Measurements from ENCODE around the gene PI4KB. TPM values are rescaled to one million over a fixed set of nuclear protein-coding genes. Genes with fewer than 3 reads are reported as not detected.
"Not testable (repeated sequence)": the region's sequence is repeated elsewhere in the genome, so short reads cannot be mapped to it uniquely, and the experiment has no call there.

PI4KB gene
- polyA plus RNA-seq, 1 donor from 2014 or later = 22.8 TPM

- Histone ChIP-seq H3K27ac (ENCODE audit: low read length) (no peak overlapping the region), H3K9me2 (ENCODE audit: insufficient read depth, low read length) (no peaks in the 10 kb centered on the region), H3F3A (ENCODE audit: insufficient read depth, low read length, poor library complexity, severe bottlenecking) (no peaks in the 10 kb centered on the region), H3K9me3 (ENCODE audit: low read length) (no peaks in the 10 kb centered on the region), H3K27me3 (ENCODE audit: insufficient read depth, low read depth, low read length) (no peaks in the 10 kb centered on the region), H3K9ac (ENCODE audit: low read length) (no peak overlapping the region), H4K20me1 (ENCODE audit: insufficient read depth) (no peaks in the 10 kb centered on the region), H3K79me2 (replicated peaks; ENCODE audit: insufficient read depth, low read length) (no peaks in the 10 kb centered on the region), H3K4me2 (ENCODE audit: low read length) (no peak overlapping the region), H2AFZ (ENCODE audit: low read depth, low read length) (no peak overlapping the region), H3K36me3 (ENCODE audit: insufficient read depth, low read length) (no peaks in the 10 kb centered on the region), H3K4me3 (ENCODE audit: low read length) (no peak overlapping the region)
- no peak for TF ChIP-seq REST (IDR thresholded peaks at IDR 0.05; ENCODE audit: borderline replicate concordance)
- TF ChIP-seq POLR2AphosphoS5 (IDR thresholded peaks at IDR 0.05) = no peak
- TF ChIP-seq CTCF (IDR thresholded peaks at IDR 0.05; ENCODE audit: poor library complexity, severe bottlenecking) = no peak
- no peak for TF ChIP-seq SMC3 (conservative IDR thresholded peaks at IDR 0.05; ENCODE audit: poor library complexity)
- no peak for TF ChIP-seq EP300 (conservative IDR thresholded peaks at IDR 0.05; ENCODE audit: poor library complexity, severe bottlenecking)
- TF ChIP-seq MXI1 (conservative IDR thresholded peaks at IDR 0.05; ENCODE audit: poor library complexity, severe bottlenecking) = no peak
- no peak for TF ChIP-seq EZH2 (IDR thresholded peaks at IDR 0.05; ENCODE audit: borderline replicate concordance, insufficient read depth, low read length, poor library complexity, severe bottlenecking)
- no peak for TF ChIP-seq RAD21 (conservative IDR thresholded peaks at IDR 0.05)
- no peak for TF ChIP-seq TAF1 (IDR thresholded peaks at IDR 0.05; ENCODE audit: low read depth)
Measured at GRCh38 chr1:151277249-151277648, 50.0 kb downstream of the PI4KB start.

GRCh38 chr1:151275341-151275740 lies 51.9 kb downstream of the PI4KB start:
- H3F3A ChIP-seq (ENCODE audit: insufficient read depth, low read length, poor library complexity, severe bottlenecking); H4K20me1 ChIP-seq (ENCODE audit: insufficient read depth); H3K4me2 ChIP-seq (ENCODE audit: low read length); H3K4me3 ChIP-seq (ENCODE audit: low read length); H3K36me3 ChIP-seq (ENCODE audit: insufficient read depth, low read length); H2AFZ ChIP-seq (ENCODE audit: low read depth, low read length); H3K27me3 ChIP-seq (ENCODE audit: insufficient read depth, low read depth, low read length); H3K9ac ChIP-seq (ENCODE audit: low read length); H3K79me2 ChIP-seq (replicated peaks; ENCODE audit: insufficient read depth, low read length); H3K27ac ChIP-seq (ENCODE audit: low read length); H3K9me3 ChIP-seq (ENCODE audit: low read length); H3K9me2 ChIP-seq (ENCODE audit: insufficient read depth, low read length): not testable (repeated sequence)

GRCh38 chr1:151273924-151274466 lies 53.2 kb downstream of the PI4KB start:
- TF ChIP-seq MXI1 (conservative IDR thresholded peaks at IDR 0.05; ENCODE audit: poor library complexity, severe bottlenecking) = no peak
- no peak for TF ChIP-seq RAD21 (conservative IDR thresholded peaks at IDR 0.05)
- no peak for TF ChIP-seq TAF1 (IDR thresholded peaks at IDR 0.05; ENCODE audit: low read depth)
- no peak for TF ChIP-seq EZH2 (IDR thresholded peaks at IDR 0.05; ENCODE audit: borderline replicate concordance, insufficient read depth, low read length, poor library complexity, severe bottlenecking)
- Histone ChIP-seq H3K9ac (ENCODE audit: low read length) (no peak overlapping the region), H3K9me3 (ENCODE audit: low read length) (no peaks in the 10 kb centered on the region), H3K79me2 (replicated peaks; ENCODE audit: insufficient read depth, low read length) (no peaks in the 10 kb centered on the region), H3K27me3 (ENCODE audit: insufficient read depth, low read depth, low read length) (no peaks in the 10 kb centered on the region), H3F3A (ENCODE audit: insufficient read depth, low read length, poor library complexity, severe bottlenecking) (no peaks in the 10 kb centered on the region), H4K20me1 (ENCODE audit: insufficient read depth) (no peaks in the 10 kb centered on the region), H3K4me2 (ENCODE audit: low read length) (no peak overlapping the region), H3K4me3 (ENCODE audit: low read length) (no peak overlapping the region), H3K36me3 (ENCODE audit: insufficient read depth, low read length) (no peaks in the 10 kb centered on the region), H3K9me2 (ENCODE audit: insufficient read depth, low read length) (no peaks in the 10 kb centered on the region), H2AFZ (ENCODE audit: low read depth, low read length) (no peak overlapping the region), H3K27ac (ENCODE audit: low read length) (no peak overlapping the region)

Data from neural cell (in vitro differentiated cells).